Endometrium (tissue), 2 donors: ENCODE results near the gene CSNK2A1.
"Not testable (repeated sequence)": the region's sequence is repeated elsewhere in the genome, so short reads cannot be mapped to it uniquely, and the experiment has no call there.

Experiments
- FAIRE-seq: peaks from 2 replicates; lab custom pipeline; 2012; peaks lifted over from hg19 to GRCh38; lab: Jason Lieb, UNC
- donor health status: control.
- donor health status: control.

CSNK2A1 gene

GRCh38 chr20:454951-455350 is 88.6 kb downstream of the CSNK2A1 start:
- FAIRE-seq = no peak

GRCh38 chr20:452021-452420 is 91.6 kb downstream of the CSNK2A1 start:
- FAIRE-seq = not testable (repeated sequence)

DNA sequence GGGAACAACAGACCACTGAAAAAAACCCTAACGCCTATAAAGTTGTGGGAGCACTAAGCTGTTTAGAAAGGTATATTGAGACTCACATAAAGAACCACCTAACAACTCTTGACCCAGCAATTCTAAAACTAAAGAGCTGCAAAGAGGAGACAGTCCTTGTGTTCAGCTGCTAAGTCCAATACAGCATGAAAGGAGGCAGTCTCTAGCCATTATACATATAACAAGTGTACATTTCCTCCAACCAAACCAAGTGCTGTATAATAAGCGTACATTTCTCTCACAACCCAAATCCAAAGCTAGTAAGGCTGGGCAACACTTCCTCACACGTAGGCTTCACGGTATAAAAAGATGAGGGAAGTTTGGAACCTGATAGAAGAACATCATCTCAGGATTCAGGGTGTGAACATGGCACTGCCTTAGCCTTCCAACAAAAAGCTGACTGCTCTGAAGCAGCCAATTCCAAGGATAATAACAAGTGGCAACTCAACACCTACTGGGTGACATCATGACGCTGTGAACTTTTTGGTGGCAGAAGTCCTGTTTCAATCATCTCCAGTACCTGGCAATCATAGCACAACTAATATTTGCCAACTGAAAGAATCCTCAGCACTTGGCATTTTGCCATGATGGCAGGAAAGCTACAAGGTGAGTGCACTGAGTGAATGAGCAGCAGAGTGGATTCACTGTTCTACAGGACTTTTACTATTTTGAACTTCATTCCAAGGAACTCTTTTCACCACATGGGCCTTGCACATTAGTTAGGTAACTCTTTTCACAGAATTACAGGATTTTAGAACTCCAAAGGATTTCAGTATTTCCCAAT is 97.9 kb downstream of the CSNK2A1 start:
- no peak for FAIRE-seq

DNA sequence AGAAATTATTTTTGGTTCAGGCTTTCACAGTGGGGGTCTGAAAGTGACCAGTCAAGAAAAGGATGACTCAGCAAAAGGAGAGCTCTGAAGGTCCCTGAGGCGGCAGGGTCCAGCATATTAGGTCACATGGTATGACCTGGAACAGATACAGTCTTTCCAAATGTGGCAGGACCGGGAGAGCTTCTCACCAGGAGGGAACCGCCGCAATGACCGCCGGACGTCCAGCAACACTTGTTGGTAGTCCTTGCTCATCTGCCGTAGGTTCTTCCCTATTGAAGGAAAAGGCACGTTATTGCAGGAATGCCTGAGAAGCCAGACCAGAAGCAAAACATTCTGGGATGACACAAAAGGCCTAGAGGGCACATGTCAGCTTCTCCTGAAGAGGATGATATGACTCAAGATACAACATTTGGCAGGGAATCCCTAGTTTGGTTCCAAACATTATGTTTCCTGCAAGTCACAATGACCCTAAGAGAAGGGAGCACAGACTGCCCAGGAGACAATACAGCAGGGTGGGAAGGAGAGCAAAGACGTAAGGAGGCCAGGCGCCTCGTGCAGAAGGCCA is 98.6 kb downstream of the CSNK2A1 start:
- no peak for FAIRE-seq

GRCh38 chr20:444117-444516 is 99.5 kb downstream of the CSNK2A1 start:
- no peak for FAIRE-seq

- FAIRE-seq = no peak
Measured at GRCh38 chr20:443223-443775, 100.3 kb downstream of the CSNK2A1 start.

DNA sequence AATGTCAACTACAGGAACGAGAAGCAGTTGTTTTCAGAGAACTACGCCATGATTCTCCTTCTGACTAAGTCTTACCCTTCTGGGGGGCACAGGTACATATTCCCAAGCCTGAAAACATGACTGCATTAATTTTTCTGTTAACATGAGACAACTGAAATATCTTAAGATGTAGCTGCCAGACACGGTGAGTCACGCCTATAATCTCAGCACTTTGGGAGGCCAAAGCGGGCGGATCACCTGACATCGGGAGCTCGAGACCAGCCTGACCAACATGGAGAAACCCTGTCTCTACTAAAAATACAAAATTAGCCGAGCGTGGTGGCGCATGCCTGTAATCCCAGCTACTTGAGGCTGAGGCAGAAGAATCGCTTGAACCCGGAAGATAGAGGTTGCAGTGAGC is 103.0 kb downstream of the CSNK2A1 start:
- no peak for FAIRE-seq

DNA sequence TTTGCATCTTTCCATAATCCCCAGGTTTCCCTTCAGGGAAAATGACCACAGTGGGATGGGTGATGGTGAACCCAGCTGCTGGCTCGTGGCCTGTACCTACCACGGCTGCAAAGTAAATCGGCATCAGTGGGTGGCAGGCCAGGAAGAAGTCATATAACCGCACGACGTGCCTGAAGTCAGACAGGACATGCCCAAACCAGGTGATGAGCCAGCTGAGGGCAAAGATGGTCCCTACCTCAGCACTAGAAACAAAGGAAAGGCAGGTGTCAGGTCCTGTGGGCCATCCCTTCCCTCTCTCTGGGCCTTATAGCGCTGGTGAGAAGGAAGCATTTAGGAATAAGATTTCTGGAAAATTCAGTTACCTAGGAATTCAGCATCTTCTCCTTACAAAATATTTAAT is 103.4 kb downstream of the CSNK2A1 start:
- no peak for FAIRE-seq

- no peak for FAIRE-seq
Measured at GRCh38 chr20:438571-439469, 104.8 kb downstream of the CSNK2A1 start.

DNA sequence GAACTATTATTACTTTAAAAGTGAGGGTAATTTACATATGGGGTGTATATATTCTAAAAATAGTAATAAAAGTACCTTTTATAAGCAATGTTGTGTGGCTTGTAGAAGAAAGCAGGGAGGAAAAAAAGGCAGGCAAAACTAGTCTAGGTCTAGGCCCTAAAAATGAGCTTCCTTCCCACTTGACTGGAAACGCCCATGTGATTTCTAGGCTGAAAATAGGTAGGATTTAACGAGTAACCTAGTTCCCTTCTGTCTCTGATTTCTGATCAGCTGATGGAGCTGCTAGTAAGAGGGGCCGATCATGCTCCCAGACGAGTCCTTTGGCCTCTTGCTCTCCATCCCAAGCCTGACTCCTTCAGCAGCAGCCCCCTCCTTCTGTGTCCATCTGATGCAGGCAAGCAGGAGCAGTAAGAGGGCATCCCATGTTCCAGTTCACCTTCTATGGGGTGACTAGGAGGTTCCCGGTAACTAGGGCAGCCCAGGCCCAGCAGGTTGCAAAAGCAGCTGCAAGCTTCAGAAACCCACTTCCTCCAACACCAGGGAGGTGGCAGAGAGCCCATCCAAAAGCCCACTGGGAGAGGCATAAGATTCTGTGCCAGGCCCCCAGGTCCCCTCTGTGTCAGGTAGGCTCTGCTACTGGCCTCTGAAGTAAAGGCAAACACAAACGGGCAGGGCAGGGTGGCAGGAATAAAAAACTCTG is 105.7 kb downstream of the CSNK2A1 start:
- no peak for FAIRE-seq

- FAIRE-seq = no peak
Measured at GRCh38 chr20:436476-436875, 107.1 kb downstream of the CSNK2A1 start.

- no peak for FAIRE-seq
Measured at GRCh38 chr20:435558-435957, 108.0 kb downstream of the CSNK2A1 start.

- no peak for FAIRE-seq
Measured at GRCh38 chr20:434661-435419, 108.8 kb downstream of the CSNK2A1 start.

DNA sequence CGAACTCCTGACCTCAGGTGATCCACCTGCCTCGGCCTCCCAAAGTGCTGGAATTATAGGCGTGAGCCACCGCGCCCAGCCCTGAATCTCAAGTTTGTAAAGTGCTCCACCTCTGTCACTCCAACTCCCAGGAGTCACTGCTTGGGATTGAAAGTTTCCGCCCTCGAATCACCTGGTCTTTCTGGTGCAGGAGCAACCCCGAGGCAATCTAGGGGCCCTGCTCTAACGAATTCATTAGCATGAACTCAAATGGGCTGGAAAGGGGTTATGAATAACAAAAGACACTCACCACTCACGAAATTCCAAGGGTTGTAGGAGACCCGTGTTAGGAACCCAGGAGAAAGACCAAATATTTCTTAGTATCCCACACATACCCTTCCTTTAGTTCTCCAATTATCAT is 109.4 kb downstream of the CSNK2A1 start:
- FAIRE-seq = no peak

DNA sequence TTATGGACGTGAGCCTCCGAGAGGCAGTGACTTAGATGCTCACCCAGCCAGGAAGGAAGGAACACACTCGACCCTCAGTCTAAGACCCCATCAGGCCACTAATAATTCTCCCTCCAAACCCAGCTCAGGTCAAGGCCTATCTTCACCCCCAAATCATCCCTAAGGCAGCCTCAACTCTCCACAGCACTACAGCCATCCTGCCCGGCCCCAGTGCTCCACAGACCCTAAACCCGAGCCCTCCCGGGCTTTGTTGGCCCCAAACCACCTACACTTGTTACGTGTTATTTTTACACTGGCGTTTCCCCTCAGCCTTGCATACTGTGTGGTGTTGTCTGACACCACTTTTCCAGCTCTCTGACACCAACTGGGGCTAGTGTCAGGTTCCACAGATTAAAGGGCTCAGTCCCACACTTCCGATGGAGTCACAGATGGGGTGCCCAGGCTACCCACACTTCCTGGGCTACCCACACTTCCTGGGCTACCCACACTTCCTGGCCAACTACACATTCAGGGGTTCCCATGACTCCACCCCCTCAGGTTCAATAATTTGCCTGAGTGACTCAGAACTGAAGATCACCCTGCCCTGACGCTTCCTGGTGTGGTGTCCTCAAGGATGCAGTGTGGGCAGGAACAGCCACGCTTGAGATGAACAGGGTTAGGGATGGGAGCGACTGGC is 110.2 kb downstream of the CSNK2A1 start:
- no peak for FAIRE-seq

DNA sequence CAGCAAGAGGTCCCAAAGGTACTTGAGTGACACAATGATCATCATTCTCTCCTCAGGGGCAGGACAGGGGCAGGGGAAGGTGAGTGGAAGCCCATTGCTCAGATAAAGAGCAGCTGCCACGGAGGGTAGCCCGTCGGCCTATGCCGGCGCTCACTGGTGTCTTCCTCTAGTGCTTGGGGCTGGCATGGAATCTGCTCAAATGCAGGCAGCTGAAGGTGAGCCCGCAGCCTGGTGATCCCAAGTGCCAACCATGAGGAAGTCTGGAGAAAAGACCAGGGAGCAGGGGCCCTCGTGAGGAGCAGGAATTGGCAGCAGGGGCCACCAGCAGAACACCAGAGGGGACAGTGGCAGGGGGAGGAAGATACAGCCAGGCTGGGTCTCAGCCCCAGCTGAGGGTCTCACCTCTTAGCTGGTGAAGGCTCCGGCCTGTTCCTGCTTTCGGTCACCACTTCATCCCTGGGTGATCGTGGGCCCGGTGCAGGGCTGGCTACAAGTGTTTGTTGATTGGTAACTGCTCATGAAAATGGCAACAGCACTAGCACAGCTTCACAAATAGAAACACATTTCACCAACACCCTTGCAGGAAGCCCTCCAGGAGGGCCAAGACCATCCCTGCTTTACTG is 110.8 kb downstream of the CSNK2A1 start:
- no peak for FAIRE-seq

GRCh38 chr20:432208-432607 is 111.4 kb downstream of the CSNK2A1 start:
- no peak for FAIRE-seq

DNA sequence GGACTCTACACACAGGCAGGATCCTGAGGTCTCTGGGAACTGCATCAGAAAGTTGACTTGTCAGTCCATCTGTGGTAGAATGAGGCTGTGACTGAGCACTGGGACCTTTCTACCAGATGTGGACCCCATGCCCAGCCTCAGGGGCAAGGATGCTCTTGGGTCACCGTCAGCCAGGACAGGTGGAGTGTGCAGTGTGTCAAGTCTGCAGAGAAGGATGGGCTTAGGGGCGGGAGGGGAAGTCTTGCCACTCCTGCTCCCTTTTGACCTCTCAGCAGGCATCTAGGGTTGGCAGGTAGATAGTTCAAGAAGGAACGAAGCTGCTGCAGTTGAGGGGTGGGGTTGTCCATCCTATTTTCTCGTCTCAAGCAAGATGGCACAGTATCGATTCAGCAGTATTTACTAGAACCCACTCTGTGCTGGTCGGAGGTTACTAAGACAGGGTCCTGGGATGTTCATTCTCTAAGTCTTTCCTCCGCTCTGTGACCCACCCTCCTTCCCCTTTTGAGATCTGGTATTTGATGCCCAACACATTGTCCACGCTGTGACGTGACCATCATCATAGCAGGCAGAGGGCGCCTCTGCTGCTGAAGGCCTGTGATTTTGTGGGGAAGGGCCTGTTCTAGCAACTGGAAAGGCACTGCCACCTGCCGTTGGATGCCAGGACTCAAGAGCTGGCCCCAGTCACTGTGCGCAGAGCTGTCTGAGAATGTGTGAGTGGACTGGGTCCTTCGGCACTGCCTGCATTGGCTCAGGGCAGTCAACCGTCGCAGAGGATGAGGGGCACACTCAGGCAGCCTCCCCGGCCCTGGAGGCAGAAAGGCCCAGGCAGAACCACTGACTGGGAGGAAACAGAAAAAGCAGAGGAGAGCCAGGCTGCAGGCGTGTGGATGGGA is 112.3 kb downstream of the CSNK2A1 start:
- FAIRE-seq = no peak
